ENCODE results near the gene MRTFB.

MRTFB gene

DNA sequence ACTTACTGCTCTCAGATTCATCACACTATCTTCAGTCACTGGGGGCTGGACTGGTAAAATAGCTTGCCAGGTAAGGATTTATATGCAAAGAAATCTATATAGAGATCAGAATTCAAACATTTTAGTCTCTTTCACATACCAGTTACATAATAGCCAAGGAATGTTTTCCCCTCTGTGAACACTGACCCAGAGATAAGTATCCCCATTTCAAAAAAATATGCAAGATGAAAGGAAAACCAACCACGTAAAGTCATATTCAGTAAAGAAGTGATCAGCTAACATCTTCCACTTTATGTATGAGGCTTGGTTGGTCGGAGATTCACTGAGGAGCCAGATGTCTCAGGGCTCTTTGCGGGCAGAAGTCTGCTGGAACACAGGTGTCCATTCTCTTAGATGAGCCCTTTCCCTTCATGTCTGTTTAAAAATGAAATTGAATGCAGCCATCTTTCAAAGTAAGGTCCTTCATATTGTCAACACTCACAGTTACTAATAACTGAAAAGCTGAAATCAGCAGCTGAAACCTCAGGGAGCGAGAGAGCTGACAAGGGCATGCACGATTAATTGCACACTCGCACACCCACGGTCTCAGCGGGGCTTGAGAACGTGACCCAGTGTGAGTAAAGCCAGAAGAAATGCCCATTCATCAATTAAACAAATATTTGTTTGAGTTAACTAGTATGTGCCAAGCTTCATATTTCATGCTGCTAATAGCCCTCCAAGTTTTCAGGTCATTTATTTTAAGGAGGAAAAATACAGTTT is 161.2 kb downstream of the MRTFB start:
- no peak for DNase-seq (ENCODE audit: low read depth, low spot score)

DNA sequence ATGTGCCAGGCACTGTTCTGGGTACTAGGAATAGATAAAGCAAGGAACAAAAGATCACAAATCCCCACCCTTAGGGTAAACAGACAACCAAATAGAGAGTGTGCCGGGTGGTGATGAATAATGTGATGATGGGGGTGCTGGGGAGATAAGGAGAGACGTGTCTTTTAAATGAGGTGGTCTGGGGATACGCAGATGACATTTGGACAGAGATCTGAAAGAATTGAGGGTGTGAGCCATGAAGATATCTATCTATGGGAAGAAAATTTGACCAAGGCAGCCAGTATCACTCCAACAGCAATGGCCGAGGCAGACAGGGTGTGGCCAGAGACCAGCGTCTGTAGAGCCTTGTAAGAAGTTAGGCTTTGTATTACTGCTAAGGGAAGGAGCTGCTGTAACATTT is 165.3 kb downstream of the MRTFB start:
- no peak for DNase-seq (ENCODE audit: low read depth, low spot score)

DNA sequence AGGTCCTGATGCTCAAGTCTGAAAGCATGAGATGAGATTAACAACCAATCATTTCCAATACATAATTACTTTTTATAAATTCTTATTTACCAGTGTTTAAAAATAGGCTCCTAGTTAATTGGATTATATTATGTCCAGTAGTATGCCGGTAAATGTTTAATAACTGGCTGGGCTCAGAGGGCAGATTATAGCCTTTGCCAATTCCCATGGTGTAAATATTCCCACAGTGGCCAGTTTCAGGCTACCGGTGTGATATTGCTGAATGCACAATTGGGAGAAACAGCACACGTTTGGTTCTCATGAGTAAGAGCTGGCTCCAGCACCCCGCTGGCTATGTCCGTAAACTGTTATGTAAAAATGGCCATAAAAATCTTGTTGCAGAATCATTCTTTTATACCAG is 167.6 kb downstream of the MRTFB start:
- DNase-seq (ENCODE audit: low read depth, low spot score): no peak

DNA sequence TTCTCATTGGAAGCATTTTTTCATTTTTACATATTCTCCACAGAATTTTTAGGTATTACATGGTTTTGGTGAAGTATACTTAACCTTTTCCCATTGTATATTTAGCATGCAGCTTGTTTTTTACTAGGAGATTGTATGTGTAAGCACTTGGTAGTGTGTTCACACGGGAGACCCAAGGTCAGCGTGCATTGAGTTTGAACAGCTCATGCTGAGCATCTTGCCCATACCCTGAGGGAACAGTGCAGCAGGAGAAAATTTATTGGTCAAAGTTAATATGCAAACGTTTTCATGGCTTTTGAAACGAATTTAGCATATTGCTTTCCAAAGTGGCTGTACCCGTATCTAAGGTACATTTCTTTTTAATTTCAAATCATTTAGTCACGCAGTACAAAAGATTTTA is 168.7 kb downstream of the MRTFB start:
- no peak for DNase-seq (ENCODE audit: low read depth, low spot score)

DNA sequence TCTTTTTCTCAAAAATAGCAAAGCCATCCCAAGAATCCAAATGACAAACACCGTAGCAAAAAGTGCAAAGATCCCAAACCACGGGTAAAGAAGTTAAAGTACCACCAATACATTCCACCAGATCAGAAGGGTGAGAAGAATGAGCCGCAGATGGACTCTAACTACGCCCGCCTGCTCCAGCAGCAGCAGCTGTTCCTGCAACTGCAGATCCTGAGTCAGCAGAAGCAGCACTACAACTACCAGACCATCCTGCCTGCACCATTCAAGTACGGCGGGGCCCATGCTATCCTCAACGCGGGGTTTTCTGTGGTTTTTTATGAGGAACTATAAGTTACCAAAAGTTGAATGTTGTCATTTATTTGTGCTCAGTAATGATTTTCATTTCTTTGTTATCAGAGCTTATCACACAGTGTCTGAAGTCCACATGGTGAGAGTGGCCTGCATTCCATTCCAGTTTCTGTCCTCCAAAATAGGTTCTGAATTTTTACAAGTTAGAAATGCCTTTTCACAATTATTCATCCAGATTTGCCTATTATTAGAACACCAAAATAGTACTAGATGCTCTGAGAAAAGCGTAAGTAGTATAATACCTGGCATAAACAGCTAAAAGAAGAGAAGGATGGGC is 169.2 kb downstream of the MRTFB start:
- no peak for DNase-seq (ENCODE audit: low read depth, low spot score)

DNA sequence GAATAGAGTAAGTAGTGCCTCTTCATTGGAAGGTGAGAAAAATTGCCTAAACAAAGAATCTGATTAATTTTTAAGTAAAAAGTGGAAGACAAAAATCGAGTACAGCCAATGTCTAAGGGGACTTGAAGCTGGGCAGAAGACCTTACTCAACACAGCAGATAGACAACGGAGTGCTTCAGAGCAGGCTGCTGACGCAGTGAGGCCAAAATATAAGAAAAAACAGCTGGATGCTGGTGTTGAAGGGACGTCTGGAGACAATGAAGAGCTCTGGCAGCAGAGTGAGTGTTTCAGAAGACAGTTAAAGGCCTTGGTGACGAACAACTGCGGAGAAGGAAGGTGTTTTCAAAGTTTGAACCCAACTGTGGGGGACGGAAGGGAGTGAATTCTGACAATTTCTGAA is 169.8 kb downstream of the MRTFB start:
- DNase-seq (ENCODE audit: low read depth, low spot score): no peak

DNA sequence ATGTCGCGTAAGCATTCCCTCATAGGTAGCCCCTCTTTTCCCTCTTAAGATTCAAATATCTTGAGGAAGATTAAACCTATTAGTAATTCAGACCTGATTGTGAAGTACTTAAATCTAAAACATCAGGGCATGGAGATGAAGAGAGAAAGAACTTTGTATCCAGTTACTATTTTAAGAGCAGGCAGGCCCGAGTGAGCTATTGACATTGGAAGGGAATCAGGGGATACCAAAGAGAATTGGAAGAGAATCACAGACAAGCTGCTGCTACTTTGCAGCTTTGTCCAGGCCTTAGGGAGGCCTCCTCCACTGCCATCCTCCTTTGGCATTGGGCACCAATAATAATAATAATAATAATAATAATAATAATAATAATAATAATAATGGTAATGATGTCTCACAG is 170.5 kb downstream of the MRTFB start:
- DNase-seq (ENCODE audit: low read depth, low spot score): no peak

DNA sequence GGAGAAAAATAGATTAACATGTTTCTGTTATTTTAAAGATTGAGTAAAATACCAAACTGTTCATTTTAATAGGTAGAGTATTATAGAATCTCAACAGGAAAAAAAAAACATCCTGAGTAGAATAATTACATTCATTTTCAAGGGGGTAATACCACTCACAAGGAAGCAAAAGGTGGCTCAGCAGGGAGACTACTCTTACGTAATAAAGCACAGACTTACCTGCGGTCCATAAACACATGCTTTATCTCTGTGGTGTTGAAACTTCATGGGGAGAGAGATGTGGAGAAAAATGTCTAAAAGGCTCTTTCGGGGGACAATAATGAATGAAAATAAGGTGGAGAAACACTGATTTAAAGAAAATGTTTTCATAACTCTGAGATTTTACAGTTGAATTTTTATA is 171.7 kb downstream of the MRTFB start:
- DNase-seq (ENCODE audit: low read depth, low spot score): no peak

DNA sequence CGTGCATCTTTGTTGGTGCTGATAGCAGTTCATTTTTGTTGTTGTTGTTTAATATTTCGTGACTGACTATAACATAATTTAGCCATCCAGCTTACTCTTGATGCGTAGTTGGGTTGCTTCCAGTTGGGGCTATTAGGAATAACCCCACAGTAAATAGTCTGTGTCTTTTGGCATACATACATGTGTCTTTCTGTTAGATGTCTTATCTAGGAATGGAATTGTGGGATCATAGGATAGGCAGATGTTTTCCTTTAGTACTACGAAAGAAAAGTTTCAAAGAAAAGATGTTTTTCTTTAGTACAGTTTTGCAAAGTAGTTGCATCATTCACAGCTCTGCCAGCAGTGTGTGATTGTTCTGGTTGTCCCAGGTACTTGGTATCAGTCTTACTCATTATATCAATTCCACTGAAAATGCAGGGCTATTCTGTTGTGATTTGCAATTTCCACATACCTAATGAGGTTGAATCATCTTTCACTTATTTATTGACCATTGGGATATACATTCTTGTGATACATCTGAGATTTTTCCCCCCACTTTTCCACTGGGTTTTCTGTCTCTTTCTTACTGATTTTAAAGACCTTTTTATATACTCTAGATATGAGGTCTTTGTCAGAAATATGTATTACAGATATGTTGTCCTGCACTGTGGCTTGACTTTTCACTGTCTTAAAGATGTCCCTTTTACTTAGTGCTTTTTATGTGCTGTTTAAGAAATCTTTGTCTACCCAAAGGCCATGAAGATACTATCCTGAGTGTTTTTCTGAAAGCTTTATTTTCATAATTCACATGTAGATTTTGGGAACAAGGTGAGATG is 173.3 kb downstream of the MRTFB start:
- DNase-seq (ENCODE audit: low read depth, low spot score): no peak

DNA sequence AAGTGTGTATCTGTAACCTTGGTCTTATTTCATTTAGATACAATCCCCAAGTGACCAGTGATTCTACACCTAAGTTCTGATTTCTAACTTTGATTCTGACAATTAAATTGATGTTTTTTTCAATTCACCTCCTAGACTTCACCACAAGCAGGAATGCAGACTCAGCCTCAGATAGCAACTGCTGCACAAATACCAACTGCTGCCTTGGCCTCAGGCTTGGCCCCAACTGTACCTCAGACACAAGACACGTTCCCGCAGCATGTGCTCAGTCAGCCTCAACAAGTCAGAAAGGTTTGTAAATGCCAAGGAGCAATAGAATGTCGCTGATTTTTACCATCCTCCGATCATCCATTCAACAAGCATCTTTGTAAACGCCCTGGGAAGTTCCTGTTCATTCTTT is 177.7 kb downstream of the MRTFB start:
- DNase-seq (ENCODE audit: low read depth, low spot score): no peak

DNA sequence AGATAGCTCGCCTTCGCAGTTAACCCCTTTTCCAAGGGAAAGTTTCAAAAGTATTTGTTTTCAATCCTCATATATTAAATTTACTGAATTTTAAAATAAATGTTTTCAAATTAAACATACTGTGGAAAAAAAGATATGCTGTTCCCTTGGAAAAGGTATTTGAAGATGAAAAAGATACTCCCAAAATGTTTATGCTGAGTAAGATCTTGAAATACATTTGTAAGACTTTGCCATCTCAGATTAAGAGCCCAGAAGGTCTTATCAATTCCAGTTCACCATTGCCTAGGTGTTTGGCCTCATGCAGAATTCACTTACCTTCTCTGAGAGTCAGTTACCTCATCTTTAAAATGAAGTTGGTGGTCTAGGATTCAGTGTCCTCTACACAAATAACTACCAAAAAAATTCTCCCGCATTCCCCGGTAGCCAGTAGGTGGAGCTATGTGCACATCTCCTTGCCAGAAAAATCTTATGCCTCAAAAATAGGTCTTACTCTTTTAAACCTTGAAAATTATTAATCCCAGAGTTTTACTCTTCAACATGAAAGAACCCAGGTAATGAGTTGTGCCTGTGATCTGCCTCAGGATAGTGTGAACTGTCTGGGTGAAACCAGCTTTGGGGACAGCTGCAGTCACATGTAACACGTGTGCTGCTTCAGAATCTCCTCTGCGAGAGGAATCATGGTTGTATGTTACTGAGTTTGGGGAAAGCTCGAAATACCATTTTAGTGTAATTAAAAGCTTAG is 178.3 kb downstream of the MRTFB start:
- peak; percentile 8 for DNase-seq (ENCODE audit: low read depth, low spot score)

DNA sequence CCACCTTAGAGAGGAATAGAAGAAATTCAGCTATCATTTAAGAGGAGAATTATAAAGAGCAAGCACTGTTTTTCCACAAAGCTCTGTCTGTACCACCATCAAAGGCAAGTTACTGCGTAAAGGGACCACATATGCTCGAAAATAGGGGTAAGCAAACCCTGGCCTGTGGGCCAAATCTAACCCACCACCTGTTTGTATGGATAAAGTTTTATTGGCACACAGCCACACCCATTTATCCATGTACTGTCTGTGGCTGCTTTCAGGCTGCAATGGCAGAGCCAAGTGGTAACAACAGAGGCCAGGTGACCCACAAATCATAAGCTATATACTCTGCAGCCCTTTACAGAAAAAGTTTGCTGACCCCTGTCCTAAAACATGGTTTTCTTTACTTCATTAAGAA is 180.3 kb downstream of the MRTFB start:
- DNase-seq (ENCODE audit: low read depth, low spot score): no peak

DNA sequence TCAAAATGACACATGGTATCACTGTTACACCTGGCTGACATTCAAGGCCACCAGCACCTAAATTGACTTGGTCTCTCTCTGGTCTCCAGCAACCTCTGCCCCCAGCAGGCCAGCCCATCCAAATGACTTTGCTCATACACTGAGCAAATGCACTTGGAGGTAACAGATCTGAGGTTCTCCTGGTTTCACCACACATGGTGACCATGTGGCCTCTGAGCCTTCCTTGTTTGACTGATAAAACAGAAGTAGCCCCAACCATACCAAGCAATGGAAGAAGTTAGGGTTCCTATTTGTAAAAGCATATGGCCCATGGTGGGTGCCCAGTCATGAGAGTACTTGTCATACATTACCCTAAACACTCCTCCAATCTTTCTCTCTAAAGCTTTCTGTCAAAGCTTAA is 181.7 kb downstream of the MRTFB start:
- no peak for DNase-seq (ENCODE audit: low read depth, low spot score)

DNA sequence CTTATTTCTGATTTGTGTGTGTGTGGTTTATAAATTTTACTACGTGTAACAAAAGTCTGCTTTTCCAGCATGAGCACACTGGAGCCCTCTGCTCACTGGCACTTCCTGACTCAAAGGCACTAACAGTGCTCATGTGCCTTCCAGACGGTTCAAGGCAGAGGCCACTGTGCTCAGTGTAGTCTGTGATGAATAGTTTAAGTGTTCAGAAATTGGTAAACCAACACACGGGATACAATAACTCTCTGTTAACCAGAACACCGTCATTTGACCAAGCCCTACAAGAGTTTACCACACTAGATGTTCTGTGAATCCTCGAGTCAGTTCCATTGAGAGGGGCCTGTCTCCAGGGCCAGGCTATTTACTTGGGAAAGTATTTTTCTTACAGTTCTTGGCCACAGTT is 191.9 kb downstream of the MRTFB start:
- DNase-seq (ENCODE audit: low read depth, low spot score): no peak

DNA sequence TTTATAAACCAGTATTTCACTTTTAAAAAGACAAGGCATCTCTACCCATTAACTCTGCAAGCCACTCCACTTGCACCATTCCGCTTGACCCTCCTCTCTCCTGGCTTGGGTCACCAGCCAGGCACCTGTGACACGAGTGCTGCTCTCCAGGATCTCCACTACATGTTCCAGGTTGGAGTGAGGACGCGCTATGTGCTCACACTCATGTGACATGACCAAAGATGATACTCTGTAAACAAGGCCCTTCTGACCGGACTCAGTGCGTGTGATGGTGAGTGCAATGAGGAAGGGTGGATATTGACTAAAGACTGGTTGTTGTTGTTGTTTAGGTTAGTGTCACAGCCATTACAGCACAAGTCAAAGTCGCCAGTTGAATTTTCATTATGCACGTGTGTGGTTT is 192.7 kb downstream of the MRTFB start:
- DNase-seq (ENCODE audit: low read depth, low spot score): no peak

DNA sequence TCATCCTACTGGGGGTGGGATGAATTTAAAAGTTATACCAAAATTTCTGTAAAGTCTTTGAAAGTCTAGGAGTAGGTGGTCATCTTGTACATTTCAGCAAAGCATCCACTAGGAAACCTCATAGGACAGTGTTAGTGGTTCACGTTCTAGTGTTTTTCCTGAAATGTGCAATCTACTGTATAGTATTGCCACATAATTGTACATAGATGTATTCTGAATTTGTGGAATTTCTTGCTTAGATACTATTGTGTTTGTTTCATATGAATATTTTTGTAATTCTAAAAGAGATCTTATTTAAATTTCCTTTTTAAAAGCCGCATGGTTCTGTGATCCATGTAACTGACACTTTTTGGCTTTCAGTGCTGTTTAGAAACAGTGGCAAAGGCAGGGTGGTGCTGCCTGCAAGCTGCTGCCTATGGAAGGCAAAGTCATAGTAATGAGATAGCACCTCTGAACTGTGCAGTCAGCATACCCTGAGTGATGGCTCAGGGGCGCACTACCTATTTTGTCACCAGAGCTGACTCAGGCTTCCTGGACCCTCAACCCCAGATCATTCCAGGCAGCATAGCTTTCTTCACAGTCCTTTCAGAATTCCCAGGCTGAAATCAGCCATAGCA is 193.3 kb downstream of the MRTFB start:
- DNase-seq (ENCODE audit: low read depth, low spot score): no peak

DNA sequence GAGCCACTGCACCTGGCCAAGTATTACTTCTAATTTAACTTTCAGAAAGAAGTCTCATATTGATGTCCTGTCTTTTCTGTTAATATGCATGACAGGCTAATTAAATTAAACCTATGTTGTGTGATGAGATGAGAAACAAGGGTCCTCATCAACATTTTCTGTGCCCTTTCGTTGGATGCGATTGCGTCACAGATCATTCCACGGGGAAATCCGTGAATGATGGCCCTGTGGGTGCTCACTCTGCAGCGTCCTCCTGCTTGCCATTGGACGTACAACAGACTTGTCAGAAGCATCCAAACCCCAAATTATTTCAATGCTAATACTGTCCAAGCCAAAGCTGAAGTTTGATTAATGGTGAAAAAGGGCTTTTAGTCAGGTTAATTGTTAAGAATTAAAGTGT is 197.0 kb downstream of the MRTFB start:
- no peak for DNase-seq (ENCODE audit: low read depth, low spot score)

DNA sequence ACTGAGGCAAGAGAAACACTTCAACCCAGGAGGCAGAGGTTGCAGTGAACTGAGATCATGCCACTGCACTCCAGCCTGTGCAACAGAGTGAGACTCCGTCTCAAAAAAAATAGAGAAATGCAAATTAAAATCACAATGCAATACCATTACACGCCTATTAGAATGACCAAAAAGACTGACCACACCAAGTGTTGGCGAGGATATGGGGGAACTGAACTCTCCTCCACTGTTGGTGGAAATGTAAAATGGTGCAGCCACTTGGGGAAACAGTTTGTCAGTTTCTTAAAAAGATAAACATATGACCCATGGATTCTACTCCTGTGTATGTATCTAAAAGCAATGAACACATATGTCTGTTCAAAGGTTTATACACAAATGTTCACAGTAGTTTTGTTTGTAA is 204.8 kb downstream of the MRTFB start:
- DNase-seq (ENCODE audit: low read depth, low spot score): no peak

DNA sequence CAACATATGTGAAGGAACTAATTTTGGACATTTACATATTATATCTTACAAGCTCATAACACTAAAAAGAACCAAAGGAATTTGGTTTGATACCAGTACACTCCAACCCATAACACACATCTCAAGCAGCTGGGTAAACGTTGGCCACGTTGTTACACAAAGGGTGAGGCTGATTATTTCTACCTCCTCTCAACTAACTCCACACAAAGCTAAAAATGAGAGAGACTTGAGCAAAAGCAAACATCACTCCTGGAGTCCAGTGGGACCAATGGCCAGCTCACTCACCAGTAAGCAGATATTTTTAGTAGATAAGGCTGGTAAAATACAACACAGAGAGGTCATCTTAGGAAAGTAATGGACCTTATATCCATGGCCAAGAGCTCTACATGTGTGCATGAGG is 207.6 kb downstream of the MRTFB start:
- DNase-seq (ENCODE audit: low read depth, low spot score): no peak

DNA sequence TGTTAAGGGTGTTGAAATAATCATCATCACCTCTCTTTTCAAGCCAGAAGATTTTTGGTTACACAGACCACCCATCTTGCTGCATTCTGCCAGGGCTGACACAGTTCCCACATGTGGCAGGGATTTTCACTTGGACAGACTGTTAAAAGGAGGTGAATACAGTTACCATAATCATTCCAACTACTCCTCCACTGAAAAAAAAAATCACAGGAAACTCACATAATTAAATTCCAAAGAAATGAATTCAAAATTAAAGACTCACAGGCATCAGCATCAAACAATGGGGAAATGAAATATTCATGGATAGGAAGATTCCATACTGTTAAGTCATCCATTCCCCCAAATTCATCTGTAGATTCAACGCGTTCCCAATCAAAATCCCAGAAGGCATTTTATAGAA is 209.4 kb downstream of the MRTFB start:
- DNase-seq (ENCODE audit: low read depth, low spot score): no peak

DNA sequence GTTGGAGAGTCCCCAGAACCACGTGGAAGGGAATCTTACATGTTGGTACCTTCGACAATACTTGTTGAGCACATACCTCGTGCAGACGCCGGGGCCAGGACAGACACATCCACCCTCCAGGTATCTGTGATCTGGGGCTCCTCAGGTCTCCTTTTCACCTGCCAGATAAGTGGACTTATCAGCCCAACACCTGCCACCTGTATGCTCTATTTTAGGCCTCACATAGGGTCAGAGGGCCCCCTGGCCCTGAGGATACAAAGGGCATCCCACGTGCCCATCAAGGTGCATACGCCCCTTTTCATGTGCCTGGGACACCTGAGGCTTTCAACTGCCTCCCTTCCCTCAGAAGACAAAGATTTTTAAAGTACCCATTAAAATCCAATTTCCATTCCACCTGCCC is 212.7 kb downstream of the MRTFB start:
- no peak for DNase-seq (ENCODE audit: low read depth, low spot score)

DNA sequence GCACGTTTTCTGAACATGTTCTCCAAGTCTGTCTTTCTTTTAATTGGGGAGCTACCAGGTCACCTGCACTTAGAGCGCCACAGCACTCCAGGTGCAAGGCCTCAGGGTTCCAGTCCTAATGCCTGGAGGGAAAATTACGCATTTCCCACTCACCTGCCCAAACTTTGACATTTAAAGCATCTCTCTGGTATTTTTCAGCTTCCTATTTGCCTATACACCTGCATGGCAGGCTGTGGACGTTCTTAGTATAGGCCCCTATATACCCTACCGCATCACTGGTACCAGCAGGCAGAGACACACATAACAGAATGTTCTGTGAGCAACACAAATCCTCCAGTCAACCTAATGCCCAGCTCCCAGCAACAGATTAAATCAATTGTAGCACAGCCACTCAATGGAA is 213.3 kb downstream of the MRTFB start:
- DNase-seq (ENCODE audit: low read depth, low spot score): no peak

All from activated naive CD8-positive, alpha-beta T cell treated with anti-CD3 and anti-CD28 coated beads, Interleukin-2, amount 50 U/mL, for 16 hours (primary cell).